AG09319 (cell line): Measurements from ENCODE around the gene FYN.
A peak's percentile ranks its signal among the peaks of the same experiment; 100 is the strongest.

Source experiments
- DNase-seq: peaks from one replicate; pipeline ENCODE4 v3.0.0-alpha.2; 2010; ENCODE audit warnings: low read depth; ENCODE audit errors: extremely low read depth
- TF ChIP-seq, protein P1 (sequence below): IDR thresholded peaks from 2 replicates; pipeline ENCODE4 v1.5.1; 2011; ENCODE audit warnings: low read depth, mild to moderate bottlenecking, inconsistent platforms, low read length, moderate library complexity

The FYN gene

GRCh38 chr6:111819458-111819857, 53.8 kb downstream of the FYN start:
- no peak for DNase-seq
- TF ChIP-seq, protein P1, sequence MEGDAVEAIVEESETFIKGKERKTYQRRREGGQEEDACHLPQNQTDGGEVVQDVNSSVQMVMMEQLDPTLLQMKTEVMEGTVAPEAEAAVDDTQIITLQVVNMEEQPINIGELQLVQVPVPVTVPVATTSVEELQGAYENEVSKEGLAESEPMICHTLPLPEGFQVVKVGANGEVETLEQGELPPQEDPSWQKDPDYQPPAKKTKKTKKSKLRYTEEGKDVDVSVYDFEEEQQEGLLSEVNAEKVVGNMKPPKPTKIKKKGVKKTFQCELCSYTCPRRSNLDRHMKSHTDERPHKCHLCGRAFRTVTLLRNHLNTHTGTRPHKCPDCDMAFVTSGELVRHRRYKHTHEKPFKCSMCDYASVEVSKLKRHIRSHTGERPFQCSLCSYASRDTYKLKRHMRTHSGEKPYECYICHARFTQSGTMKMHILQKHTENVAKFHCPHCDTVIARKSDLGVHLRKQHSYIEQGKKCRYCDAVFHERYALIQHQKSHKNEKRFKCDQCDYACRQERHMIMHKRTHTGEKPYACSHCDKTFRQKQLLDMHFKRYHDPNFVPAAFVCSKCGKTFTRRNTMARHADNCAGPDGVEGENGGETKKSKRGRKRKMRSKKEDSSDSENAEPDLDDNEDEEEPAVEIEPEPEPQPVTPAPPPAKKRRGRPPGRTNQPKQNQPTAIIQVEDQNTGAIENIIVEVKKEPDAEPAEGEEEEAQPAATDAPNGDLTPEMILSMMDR, result no peak

GRCh38 chr6:111818539-111819226, 54.6 kb downstream of the FYN start:
- peak; percentile 14 for DNase-seq
- TF ChIP-seq, protein P1, result no peak

DNA sequence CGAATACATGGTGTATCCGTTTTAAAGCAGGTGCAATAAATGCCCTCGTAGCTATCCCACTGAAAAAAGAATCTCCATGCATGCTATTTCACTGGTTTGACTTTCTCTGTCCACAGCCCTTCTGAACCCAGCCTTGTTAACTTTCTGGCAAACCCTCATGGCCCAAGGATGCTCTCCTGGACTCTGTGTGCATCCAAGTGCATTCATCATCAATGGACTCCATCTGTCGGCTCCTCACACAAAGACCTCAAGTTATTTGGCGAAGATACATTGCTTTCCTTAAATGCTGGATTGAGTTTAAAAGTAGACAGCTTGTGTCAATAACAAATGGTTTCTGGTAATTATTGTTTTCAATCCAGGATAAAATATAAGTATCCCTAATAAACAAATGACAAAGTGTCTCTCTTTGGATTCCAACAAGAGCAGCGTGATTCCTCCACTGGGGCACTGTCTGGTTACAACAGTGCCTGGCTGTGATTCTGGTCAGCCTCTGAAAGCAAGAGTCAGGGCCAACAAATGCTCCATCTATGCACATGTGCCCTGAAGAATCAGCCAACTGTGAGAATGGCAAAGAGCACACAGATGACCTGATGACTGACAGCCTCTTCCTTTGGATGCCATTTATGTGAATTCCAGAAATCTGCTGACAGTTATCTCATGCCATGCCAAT, 55.7 kb downstream of the FYN start:
- TF ChIP-seq, protein P1, result no peak
- DNase-seq, result no peak

GRCh38 chr6:111813677-111814310, 59.5 kb downstream of the FYN start:
- no peak for DNase-seq
- TF ChIP-seq, protein P1, result no peak

DNA sequence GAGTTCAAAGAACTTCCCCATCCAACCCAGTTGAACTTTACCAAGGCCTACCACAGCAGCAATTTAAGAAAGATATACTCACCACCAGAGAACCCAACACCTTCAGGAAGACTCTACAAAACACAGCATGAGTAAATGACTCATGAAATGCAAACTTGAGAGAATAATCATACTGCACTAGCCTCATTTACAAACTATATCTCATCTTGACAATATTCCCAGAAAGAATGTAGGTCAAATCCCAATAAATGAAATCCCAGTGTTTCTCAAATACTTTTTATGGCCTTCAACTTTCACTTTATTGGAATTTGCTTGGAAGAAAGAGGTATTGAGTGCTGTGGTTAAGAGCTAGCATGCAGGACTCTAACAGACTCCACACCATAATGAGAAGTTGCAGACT, 60.0 kb downstream of the FYN start:
- TF ChIP-seq, protein P1, result no peak
- no peak for DNase-seq

- TF ChIP-seq, protein P1, result no peak
- no peak for DNase-seq
Measured at GRCh38 chr6:111812060-111813038, 60.9 kb downstream of the FYN start.
